ENCODE data around the gene HTR1A.

DNA sequence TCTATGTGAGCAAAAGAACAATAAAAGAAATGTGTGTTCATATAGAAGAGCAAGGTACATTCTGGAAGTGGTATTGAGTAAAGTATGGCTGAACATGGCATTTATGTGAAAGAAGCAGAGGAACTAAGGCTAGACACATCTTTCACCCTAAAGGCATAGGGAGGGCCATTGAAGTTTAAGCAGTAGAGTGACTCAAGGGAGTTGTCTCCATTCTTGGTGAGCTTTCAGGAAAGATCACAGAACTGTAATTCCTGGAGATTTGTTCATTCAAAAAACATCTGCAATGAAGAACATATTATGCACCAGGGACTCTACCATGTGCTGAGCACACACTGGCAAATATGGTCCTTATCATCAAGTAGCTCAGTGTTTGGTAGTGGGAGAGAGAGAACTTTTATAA, 24.8 kb upstream of the HTR1A start:
- TF ChIP-seq CTCF (IDR thresholded peaks at IDR 0.05) (no peak), POLR2A (IDR thresholded peaks at IDR 0.05) (no peak)

Measured in lower leg skin (tissue), 3 donors.